Activated CD4-positive, alpha-beta T cell treated with anti-CD3 and anti-CD28 coated beads for 1 hour (primary cell): Measurements from ENCODE around the gene OSBPL3.
"Not testable (repeated sequence)": the region's sequence is repeated elsewhere in the genome, so short reads cannot be mapped to it uniquely, and the experiment has no call there.

ENCODE experiments used
- DNase-seq: peaks from one replicate; pipeline ENCODE4 v3.0.0-alpha.2; 2020

The OSBPL3 gene

DNA sequence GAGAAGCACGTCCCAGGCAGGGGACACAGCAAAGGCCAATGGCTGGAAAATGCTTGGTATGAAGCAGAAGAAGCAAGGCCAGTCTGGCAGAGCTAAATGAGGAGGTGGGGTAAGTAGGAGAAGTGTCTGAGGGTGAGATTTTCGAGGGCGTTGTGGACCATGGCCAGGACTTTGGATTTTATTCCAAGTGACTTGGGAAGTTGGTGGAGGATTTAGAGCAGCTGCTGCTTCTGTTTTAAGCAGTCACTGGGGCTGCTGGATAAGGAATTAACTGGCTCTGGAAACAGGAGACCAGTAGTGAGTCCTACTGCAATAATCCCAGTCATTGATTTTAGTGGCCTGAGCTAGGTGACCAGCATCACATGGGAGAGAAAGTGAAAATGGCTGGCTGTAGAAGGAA, 155.1 kb downstream of the OSBPL3 start:
- DNase-seq = no peak

DNA sequence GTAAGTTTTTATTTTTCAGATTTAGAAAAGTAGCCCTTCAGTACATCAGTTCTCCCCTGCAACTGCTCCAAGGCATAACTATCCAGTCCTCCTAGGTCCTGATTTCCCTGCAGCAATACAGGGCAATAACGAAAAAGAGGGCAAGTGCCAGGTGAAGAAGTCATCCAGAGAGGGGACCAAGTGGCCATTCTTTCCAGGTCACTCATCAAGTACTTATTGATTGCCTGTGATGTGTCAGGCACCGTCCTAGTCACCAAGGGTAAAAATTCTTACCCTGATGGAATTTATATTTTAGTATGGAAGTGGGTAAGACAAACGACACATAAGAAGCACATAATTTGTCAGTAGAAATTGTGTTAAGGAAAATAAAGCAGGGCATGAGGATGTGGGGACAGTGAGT, 155.6 kb downstream of the OSBPL3 start:
- no peak for DNase-seq

DNA sequence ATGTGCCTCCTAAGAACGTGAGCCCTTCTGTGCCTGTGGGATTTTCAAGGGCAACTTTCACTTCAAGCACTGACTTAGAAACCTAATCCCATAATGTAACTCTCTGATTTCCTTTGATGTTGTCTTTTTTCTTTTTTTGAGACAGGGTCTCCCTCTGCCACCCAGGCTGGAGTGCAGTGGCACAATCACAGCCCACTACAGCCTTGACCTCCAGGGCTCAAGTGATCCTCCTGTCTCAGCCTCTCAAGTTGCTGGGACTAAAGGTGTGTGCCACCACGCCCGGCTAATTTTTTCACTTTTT, 158.3 kb downstream of the OSBPL3 start:
- DNase-seq = no peak

DNA sequence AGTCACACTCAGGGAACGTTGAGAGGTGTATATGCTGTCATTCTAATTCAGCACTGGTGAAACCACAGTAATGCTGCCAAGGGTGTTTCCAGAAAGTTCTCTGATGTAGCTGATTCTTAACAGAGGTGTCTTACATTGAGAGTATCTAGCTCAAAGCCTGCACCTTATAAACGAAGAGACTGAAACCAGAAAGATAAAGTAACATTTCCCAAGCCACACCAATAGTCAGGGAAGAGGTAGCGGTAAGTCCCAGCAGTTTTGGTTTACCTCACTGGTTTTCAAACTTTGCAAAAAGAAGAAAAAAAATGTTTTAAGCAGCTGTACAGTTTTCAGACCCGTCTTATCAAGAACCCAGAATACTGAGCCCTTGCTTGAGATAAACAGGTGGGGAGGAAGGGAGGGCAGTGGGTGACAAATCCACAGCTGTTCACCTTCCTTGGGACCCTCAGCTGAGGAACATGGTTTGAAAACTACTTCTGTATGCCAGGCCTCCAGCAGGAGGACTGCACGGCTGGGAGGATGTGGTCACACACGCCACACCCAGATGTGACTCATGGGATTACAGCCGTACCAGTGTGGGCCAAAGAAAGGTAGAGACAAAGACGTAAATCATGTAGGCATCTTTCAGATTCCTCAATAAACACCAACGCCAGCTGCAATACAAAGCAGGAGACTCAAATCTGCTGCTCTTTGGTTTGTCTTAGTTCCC, 158.8 kb downstream of the OSBPL3 start:
- peak; percentile 68 for DNase-seq

DNA sequence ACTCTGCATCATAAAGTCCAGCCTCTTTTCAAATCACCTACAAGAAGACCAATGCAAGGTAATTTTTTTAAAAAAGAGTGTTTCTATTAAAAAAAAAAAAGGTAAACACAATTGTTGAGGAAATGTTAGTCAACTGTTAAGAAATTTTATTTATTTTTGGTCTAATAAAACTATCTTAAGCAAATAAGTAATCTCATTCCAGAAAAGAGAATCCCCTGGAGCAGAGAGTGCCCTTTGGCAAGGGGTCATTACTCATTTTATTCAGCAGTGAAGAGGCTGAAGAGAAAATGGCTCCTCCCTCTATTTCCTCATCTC, 159.3 kb downstream of the OSBPL3 start:
- DNase-seq = no peak

DNA sequence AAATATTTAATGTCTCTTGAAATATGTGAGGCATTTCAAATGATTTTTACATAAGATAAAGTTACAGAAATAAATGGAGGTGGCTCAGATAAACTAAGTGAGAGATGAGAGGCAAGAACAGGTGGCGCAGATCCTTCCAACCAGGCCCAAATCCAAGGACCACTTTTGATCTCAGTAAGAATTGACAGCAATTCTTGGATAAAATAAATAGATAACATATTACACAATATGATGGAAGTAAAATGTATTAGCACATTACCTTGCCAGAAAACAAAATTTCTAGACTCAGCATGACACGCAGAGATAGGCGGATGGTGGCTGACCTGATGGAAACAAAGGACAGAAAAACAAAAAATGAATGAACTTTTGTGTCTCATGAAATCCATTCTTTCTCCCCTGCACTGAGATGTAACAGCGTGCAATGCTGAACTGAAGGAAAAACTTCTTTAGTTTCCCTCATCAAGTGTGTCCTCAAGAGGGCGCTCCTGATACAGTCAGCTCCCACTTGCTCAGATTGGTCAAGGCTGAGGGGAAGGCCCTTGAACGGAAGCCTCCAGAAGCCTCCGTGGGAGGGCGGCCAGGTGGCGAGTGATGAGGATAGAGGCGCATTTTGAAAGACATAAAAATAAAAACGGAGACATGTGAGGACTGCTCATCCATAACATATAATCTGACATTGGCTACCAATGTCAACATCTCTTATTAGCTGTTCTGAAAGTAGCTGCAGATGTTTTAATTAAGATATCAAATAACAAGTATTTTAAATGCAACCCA, 159.9 kb downstream of the OSBPL3 start:
- DNase-seq = peak; percentile 46

DNA sequence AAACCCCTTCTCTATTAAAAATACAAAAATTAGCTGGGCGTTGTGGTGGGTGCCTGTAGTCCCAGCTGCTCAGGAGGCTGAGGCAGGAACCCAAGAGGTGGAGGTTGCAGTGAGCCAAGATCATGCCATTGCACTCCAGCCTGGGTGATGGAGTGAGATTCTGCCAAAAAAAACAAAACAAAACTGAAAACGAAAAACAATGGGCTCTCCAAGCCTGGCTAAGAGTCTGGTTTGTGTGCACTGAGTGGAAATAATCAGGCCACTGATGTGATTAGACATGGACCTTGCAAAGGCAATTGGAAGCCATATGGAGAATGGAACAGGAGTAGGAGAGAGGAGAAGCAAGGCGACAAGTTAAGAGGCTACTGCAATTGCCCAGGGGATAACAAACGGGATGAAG, 162.6 kb downstream of the OSBPL3 start:
- no peak for DNase-seq

DNA sequence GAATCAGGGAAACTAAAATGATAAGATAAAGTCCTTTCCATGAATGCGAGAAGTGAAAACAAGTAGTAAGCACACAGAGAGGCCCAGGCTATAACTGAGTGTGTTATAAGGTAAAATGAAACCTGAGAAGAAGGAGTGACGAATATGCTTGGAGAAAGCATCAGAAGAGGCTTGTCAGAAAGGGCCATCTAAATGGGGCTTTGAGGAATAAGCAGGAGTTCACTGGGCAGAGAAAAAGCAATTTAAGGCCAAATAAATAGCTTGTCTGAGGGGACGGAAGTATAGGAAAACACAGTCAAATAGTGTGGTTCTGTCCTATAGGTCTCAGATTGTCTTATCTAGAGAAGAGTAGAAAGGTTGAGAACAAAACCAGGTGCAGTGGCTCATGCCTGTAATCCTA, 163.1 kb downstream of the OSBPL3 start:
- DNase-seq = no peak

DNA sequence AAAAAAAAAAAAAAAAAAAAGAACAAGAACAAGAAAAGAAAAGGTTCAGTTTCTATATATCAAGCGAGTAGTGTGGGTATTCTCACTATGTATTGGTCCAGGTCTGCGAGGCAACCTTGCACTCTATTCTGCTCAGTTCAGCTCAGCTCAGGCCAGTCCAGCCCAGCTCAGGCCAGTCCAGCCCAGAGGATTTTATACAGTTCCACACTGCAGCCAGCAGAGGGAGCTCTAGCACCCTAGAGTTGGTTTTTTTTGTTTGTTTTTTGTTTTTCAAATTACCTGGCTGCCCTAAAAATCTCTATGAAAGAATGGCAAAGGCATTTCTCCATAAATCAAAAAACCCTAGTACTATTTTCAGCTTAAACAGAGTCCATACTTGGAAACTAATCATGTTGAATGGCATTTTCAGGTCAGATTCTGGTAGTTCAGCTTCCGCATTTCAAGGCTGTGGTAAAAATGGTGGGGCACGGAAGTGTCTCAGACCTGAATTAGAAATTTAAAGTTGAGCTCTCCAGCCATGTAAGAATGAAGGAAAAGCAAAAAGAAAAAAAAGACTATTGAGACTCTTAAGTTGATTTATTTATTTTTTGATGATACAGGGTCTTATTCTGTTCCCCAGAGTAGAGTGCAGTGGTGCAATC, 167.6 kb downstream of the OSBPL3 start:
- peak; percentile 21 for DNase-seq

DNA sequence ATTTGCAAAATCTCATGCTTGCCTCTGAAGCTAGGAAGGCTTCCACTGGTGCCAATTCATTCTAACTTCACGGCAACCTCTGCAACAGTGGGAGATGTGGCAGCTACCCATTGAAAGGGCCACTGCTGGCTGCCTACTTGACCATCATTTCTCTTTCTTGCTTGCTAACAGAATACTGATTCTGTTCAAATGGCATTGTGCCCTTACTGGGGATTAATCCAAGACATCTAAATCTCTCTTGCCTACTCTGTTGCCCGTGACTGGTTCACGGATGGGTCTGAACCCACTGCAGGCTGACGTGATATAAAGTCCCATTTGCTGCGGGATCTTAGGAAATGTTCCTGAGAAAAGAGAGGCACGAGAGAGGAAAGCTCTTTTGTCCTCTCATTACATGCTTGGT, 171.5 kb downstream of the OSBPL3 start:
- DNase-seq = no peak

DNA sequence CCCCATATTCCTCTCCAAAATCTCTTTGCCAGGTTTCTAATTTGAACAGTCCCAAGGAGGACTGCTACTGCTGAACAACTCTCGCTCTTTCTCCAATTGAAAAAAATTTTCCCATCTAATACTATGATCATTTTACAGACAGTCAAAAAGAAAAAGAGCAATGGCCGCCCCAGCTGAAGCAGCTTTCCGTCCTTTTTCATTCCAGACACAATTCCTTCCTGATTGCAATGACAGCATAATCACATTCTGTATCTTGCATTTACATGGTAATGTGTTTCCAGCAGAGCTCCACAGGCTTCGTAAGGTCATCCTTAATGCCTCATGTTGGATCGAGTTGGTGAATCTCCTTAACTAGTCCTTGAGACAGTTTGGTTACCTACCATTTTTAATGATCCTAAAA, 177.7 kb downstream of the OSBPL3 start:
- no peak for DNase-seq

DNA sequence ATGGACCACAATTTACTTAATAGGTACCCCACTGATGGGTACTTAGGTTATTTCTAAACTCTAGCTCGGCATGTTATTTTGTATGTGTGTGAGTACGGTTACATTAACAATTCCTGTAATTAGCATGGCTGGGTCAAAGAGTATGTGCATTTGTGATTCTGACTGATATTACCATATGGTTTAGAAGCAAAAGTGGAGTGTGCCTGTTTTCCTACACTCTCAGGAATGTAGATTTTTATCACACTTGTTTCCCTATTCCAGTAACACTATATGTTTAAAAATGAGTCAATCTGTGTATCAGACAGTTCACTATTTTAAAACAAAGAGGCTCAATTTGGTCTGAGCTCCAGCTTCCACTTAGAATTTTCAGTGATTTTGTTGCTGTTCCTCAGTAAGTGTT, 178.1 kb downstream of the OSBPL3 start:
- no peak for DNase-seq

DNA sequence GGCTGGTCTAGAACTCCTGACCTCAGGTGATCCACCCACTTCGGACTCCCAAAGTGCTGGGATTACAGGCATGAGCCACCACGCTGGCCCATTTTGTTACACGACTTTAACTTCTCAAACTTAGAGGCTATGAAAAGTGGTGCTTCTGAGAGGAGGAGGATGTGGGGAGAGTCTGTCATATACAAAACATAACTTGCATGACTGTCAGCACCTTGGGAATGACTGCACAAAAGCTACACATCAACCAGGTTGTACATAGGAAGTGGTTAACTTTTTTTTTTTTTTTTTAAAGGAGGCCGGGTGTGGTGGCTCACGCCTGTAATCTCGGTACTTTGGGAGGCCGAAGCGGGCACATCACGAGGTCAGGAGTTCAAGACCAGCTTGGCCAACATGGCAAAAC, 179.3 kb downstream of the OSBPL3 start:
- no peak for DNase-seq

DNA sequence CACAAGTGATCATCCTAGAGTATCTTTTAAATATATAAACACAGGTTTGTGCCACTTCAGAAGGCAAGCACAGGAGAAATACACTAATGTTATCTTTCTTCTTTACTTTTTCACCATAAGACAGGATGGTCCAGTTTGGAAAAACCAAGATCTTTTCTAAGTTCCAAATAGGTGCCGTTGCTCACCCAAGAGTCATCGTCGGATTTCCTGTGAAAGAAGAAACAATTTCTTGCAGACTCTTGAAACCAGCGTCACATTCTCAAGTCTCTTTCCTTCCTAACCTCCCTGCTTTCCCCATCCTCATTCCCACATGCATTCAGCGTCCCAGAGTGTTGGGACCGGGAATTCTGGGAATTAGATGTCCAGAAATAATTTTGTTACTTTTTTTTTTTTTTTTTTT, 179.9 kb downstream of the OSBPL3 start:
- no peak for DNase-seq

DNA sequence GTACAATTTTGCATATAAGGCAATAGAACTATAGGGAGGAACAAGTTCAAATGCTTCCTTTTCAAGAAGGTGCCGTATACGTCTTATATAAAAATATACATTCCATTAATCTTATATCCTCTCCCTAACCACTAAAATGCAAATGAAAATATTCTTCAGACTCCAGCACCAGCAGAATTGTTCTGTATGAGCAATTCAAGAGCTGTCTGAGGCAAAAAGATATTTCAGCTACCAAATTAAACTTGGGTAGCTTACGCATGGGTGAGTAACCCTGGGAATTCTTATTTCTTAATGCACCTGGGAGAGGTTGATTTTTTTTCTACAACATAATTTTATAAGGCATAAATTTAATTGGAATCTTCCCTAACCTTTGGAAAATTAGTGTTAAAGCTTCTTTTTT, 180.5 kb downstream of the OSBPL3 start:
- no peak for DNase-seq

DNA sequence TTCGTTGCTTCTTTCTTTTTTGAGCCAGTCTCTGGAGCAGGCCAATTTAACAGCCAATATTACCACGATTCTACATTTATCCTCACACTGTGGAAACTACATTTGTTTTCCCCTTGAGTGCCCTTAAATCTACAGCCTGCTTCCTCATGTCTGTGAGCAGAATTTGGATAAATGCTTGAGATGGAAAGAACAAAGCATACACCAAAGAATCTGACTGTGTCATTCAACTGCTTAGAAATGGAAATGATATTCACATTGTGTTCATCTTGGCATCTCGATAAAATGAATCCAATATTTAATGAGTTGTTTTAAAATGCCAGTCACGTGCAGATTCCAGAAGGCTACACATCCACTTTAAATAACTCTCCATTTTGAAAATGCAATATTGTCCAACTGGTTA, 181.7 kb downstream of the OSBPL3 start:
- DNase-seq = no peak

DNA sequence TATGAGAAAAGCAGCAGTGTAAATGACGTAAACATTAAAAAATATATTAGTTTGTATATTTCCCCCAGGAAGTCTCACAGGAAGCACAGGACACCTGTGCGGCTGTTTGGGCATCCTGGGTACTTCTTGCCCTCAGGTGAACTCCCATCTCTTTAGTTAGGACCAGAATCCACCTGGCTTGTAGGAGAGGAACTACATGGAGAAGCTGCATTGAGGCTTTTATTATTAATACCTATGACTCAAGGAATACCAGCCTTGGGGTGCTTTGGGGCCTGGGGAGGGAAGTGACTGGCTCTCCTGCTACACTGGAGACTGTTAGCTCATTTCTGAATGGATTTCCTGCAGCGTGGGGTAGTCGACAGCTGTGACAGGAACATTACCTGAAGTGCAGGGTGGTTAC, 182.7 kb downstream of the OSBPL3 start:
- no peak for DNase-seq

DNA sequence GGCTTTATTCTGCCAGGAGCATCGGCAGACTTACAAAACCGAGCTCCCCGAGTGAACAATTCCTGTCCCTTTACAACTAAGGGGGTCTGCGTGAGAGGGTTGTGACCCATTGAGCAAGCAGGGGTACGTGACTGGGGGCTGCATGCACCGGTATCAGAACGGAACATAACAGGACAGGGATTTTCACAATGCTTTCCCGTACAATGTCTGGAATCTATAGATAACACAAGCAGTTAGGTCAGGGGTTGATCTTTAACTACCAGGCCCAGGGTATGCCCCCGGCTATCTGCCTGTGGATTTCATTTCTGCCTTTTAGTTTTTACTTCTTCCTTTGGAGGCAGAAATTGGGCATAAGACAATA, 184.6 kb downstream of the OSBPL3 start:
- DNase-seq = no peak

DNA sequence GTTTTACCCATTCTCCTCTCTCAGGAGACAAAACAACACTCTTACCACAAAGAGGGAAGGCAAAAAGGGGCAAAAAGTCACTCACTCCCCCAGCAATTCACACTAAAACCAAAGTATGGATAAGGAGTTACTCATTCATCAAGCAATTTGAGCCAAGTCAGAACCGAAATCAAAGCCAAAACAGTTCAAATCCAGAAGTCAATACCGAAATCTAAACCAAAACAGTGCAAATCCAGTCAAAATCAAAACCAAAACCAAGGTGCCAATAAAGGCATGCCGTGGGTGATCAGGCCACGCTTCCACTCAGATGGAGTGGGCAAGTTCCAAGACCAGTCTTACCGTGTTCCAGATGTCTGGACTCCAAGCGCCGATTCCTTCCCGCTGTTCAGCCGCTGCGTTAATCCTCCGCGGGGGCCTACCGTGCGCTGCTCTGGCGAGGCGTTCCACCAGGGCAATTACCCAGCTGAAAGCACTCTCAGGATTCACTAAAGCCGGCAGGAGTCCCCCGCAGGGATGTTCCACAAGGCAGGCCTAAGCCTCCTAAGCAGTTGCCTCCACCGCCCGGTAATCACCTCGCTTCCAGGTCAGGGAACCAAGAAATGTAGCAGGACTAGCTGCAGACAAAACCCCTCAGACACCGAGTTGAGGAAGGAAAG, 185.1 kb downstream of the OSBPL3 start:
- DNase-seq = not testable (repeated sequence)

DNA sequence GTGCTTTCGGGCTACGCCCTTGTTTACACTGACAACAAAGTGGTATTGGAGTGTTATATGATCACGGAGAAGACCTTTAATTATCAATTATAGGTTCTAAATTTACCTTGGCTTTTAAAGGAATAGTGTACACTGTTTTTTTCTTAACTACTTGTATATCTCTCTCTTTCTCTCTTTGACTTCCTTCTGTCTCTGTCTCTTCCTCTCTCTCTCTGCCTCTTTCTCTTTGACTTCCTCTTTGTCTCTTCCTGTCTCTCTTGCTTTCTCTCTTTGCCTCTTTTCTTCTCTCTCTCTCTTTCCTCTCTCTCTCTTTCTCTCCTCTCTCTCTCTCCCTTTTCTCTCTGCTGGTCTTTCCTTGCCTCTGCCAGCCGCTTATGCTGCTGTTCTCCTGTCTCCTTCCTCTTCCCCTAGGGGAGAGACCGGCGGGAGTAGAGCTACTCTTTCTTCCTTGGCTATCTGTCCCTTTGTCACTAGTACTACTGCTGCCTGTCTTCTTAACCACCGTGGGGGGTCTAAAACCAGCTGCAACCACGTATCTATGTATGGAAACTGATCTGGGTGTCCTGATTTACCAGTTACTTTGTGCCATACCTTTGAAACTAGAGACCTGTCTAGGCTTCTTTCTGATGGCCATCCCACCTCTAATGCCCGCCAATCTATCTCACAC, 185.9 kb downstream of the OSBPL3 start:
- DNase-seq = no peak

DNA sequence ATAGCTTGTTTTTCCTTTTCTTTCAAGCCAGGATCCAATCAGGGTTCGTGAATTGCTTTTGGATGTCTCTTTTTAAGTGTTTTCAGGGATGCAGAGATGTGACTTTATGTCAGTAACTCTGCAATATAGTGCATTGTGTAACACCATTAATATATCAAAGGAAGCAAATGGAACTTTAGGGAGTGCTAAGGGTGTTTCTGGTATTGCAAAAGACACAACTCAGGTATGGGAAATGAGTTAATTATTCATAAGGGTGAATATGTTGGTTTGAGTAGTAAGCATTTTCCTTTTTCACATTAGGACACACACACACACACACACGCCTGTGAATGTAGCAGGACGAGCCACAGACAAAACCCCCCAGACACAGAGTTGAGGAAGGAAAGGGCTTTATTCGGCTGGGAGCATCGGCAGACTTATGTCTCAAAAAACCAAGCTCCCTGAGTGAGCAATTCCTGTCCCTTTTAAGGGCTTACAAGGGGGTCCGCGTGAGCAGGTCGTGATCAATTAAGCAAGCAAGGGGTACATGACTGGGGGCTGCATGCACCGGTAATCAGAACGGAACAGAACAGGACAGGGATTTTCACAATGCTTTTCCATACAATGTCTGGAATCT, 190.9 kb downstream of the OSBPL3 start:
- DNase-seq = no peak

DNA sequence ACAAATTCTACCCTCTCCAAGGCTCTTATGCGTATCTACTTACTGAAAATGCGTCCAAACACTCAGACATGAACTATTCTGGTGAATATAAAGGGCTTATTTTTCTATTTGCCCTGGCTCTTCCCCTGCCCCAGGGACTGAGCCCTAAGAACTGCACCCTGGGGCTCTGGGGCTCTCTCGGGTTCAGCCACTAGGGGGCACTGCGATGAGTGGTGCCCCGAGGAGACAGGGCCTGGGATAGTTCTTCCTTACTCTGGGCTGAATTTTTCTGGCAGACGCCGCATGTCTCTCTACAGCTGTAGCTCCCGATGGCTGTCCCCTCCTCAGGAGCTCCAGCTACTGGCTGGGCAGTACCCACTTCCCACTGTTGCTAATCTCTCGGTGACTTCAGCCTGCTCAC, 191.9 kb downstream of the OSBPL3 start:
- DNase-seq = no peak

DNA sequence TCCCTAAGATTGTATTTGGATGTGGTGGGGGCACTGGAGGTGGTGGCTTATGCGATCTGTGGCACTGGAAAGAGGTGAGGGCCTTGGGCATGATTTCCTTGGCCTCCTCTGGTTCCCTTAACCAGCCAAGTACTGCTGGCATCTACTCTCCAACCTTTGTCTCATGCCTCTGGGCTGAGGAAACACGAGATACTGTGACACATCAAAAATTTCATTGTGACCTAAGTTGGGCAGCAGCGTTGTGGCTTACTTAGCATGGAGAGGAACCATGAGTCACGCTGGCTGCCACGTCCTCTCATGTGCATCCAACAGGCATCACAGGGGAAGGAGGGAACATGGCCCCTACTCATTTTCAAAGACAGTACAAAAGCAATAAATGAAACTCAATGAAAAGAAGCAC, 193.0 kb downstream of the OSBPL3 start:
- DNase-seq = no peak
